ENCODE measurements around the gene MC1R.
"Not testable (repeated sequence)": the region's sequence is repeated elsewhere in the genome, so short reads cannot be mapped to it uniquely, and the experiment has no call there.

Gene MC1R

DNA sequence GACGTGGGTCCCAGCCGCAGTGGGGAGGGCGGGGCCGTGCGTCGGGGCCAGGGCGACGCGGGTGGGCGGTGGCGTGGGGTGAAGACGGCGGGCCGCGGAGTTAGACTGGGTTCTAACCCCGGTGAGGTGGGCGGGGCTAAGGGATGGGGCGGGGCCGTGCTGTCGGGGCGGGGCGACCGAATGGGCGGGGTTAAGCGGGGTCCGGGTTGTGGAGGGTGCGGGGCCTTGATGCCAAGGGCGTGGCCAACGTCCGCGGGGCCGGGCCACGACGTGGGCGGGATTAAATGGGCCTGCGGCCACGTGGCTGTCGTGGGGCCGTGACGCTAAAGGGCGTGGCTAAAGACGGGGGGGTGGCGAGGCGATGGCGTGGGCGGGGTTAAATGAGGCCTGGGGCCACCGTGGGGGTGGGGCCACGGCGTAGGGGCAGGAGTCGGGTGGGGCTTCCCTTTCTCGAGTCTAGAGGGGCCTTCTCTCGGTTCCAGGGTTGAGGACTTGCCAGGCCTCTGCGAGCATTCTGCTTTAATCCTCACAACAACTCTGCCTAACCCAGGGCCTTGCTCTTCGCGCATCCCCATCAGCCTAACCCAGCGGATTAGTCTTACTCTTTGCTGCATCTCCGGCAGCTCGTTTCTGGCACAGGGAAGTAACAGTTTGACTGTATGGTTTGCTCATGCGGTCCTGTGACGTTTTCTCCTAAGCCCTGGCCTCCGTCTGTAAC, 44.5 kb upstream of the MC1R start:
- TF ChIP-seq, protein P1, sequence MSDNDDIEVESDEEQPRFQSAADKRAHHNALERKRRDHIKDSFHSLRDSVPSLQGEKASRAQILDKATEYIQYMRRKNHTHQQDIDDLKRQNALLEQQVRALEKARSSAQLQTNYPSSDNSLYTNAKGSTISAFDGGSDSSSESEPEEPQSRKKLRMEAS (IDR thresholded peaks at IDR 0.05; ENCODE audit: low read depth, low read length) = peak; percentile 97
- TF ChIP-seq MYC (IDR thresholded peaks at IDR 0.05; ENCODE audit: low read depth, low read length) = peak; percentile 95
- no peak for TF ChIP-seq POLR2A (IDR thresholded peaks at IDR 0.05; ENCODE audit: extremely low read depth, insufficient read length)
- peak overlapping the region; percentile 91 for H3K4me3 ChIP-seq (ENCODE audit: low read depth, low read length)
- peak; percentile 96 for DNase-seq (ENCODE audit: low read depth)

DNA sequence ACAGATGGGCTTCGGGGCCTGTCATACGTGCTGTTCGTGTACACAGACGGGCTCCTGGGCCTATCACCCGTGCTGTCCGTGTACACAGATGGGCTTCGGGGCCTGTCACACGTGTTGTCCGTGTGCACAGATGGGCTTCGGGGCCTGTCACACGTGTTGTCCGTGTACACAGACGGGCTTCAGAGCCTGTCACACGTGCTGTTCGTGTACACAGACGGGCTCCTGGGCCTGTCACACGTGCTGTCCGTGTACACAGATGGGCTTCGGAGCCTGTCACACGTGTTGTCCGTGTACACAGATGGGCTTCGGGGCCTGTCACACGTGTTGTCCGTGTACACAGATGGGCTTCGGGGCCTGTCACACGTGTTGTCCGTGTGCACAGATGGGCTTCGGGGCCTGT, 39.5 kb upstream of the MC1R start:
- H3K4me3 ChIP-seq (ENCODE audit: low read depth, low read length); DNase-seq (ENCODE audit: low read depth): not testable (repeated sequence)

DNA sequence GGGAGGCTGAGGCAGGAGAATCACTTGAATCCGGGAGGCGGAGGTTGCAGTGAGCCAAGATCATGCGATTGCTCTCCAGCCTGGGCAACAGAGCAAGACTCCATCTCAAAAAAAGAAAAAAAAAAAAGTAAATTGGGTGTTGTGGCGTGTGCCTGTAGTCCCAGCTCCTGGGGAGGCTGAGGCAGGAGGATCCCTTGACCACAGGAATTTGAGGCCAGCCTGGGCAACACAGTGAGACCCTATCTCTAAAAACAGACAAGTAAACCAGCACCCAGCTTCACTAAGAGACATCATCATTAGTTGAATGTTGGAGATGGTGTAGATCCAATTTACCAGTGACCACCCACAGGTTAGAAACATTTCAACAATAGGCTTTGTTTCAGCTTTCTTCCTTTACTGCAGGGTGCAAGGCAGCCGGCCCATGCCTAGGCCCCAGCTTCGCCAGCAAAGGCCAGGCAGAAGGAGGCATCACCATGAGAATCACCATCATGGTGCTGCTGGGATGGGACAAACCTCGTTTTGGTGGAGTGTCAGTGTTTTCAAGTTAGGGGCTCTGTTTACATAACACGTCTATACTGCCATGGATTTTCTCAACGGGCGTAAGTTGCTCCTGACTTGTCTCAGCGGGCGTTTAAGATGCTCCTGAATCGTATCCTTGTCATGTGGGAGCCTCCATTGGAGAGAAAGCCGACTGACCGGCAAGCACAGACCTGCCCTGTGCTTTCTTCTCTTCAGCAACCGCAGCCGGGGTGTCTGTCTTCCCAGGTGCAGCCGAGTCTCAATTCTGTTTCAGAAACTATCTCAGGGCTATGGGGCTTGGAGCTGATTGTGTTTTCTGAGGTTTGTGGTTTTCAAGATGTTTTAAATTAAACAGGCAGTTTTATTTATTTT, 37.9 kb upstream of the MC1R start:
- no peak for DNase-seq (ENCODE audit: low read depth)
- TF ChIP-seq POLR2A (IDR thresholded peaks at IDR 0.05; ENCODE audit: extremely low read depth, insufficient read length) (no peak), MYC (IDR thresholded peaks at IDR 0.05; ENCODE audit: low read depth, low read length) (no peak)
- TF ChIP-seq, protein P2, sequence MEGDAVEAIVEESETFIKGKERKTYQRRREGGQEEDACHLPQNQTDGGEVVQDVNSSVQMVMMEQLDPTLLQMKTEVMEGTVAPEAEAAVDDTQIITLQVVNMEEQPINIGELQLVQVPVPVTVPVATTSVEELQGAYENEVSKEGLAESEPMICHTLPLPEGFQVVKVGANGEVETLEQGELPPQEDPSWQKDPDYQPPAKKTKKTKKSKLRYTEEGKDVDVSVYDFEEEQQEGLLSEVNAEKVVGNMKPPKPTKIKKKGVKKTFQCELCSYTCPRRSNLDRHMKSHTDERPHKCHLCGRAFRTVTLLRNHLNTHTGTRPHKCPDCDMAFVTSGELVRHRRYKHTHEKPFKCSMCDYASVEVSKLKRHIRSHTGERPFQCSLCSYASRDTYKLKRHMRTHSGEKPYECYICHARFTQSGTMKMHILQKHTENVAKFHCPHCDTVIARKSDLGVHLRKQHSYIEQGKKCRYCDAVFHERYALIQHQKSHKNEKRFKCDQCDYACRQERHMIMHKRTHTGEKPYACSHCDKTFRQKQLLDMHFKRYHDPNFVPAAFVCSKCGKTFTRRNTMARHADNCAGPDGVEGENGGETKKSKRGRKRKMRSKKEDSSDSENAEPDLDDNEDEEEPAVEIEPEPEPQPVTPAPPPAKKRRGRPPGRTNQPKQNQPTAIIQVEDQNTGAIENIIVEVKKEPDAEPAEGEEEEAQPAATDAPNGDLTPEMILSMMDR (IDR thresholded peaks at IDR 0.05; ENCODE audit: low read depth, low read length) = no peak
- TF ChIP-seq, protein P1 (IDR thresholded peaks at IDR 0.05; ENCODE audit: low read depth, low read length) = no peak
- H3K4me3 ChIP-seq (ENCODE audit: low read depth, low read length) = no peak overlapping the region

DNA sequence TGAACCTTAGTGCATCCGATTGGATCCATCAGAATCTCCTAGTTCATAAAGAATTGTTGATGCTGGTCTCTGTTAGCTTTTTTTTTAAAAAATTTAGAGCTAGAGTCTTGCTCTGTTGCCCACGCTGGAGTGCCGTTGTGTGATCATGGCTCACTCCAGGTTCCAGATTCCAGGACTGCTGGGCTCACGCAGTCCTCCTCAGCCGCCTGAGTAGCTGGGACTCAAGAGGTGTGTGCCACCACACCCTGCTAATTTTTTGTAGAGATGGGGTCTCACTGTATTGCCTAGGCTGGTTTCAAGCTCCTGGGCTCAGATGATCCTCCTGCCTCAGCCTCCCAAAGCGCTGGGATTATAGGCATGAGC, 37.3 kb upstream of the MC1R start:
- no peak for DNase-seq (ENCODE audit: low read depth)
- no peak overlapping the region for H3K4me3 ChIP-seq (ENCODE audit: low read depth, low read length)
- TF ChIP-seq MYC (IDR thresholded peaks at IDR 0.05; ENCODE audit: low read depth, low read length) (no peak), POLR2A (IDR thresholded peaks at IDR 0.05; ENCODE audit: extremely low read depth, insufficient read length) (no peak)
- TF ChIP-seq, protein P1 (IDR thresholded peaks at IDR 0.05; ENCODE audit: low read depth, low read length) = no peak
- TF ChIP-seq, protein P2 (IDR thresholded peaks at IDR 0.05; ENCODE audit: low read depth, low read length) = no peak

DNA sequence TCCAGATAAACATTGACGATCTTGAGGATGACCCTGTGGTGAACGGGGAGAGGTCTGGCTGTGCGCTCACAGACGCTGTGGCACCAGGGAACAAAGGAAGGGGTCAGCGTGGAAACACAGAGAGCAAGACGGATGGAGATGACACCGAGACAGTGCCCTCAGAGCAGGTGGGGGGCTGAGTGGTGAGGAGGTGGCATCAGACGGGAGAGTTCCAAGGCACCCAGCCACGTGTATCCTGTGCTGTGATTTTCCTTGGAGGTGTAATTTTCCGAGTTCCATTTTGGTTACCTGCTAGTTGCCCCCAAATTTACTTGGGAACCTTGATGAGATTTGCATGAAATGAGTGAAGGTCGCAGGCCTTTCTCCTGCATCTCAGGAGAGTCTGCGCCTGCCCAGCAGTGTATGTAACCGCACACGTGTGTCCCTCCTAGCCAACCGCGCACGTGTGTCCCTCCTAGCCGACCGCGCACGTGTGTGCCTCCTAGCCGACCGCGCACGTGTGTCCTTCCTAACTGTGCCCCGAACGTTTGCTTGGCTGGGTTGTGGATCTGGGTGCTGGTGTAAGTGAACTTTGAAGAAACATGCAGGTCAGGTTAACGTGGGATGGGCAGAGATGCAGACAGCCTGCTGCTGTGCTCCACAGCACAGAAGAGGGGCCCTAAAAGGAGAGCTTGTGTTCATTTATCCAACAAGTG, 35.2 kb upstream of the MC1R start:
- TF ChIP-seq MYC (IDR thresholded peaks at IDR 0.05; ENCODE audit: low read depth, low read length) (no peak), POLR2A (IDR thresholded peaks at IDR 0.05; ENCODE audit: extremely low read depth, insufficient read length) (no peak)
- TF ChIP-seq, protein P1 (IDR thresholded peaks at IDR 0.05; ENCODE audit: low read depth, low read length) = no peak
- TF ChIP-seq, protein P2 (IDR thresholded peaks at IDR 0.05; ENCODE audit: low read depth, low read length) = no peak
- DNase-seq (ENCODE audit: low read depth) = no peak

DNA sequence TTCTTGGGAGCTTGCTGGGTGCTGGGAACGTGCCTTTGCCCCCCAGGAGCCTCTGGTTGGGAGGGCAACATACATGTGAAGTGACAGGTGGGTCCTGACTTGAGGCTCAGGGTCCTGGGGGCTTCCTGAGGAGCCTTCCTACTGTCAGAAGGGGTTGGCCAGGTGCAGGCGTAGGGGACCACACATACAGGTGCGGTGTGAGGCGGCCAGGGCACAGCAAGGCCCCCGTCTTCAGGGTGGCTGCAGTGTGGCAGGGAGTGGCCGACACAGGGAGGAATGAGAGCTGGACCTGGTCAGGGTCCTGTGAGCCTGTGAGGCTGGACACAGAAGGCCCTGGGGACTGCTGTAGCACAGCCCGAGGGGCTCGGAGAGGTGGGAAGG, 34.6 kb upstream of the MC1R start:
- DNase-seq (ENCODE audit: low read depth) = no peak
- TF ChIP-seq MYC (IDR thresholded peaks at IDR 0.05; ENCODE audit: low read depth, low read length) = no peak
- H3K4me3 ChIP-seq (ENCODE audit: low read depth, low read length) = no peak overlapping the region

More for the DNA sequence above, 35.2 kb upstream of the MC1R start:
- no peak overlapping the region for H3K4me3 ChIP-seq (ENCODE audit: low read depth, low read length)

DNA sequence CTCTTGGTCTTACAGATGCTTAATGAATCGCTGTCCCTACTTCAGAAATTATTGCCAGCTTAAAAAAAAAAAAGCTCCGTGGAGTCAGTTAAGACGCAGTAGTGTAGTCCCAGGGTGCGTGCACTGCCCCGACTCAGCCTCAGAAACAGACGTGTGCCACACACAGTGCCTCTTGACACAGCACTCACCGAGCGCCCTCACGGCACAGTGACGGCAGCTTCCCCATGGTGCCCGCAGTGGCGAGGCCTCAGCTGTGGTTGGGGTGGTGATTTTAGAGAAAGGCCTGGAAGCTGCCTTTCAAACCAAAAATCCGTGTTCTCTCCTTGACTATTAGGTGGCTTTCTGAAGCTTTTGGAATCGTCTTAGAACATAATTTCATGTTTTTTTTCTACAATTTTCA, 31.4 kb upstream of the MC1R start:
- no peak overlapping the region for H3K4me3 ChIP-seq (ENCODE audit: low read depth, low read length)
- no peak for TF ChIP-seq POLR2A (IDR thresholded peaks at IDR 0.05; ENCODE audit: extremely low read depth, insufficient read length)
- TF ChIP-seq, protein P1 (IDR thresholded peaks at IDR 0.05; ENCODE audit: low read depth, low read length) = no peak
- TF ChIP-seq MYC (IDR thresholded peaks at IDR 0.05; ENCODE audit: low read depth, low read length) = no peak
- TF ChIP-seq, protein P2 (IDR thresholded peaks at IDR 0.05; ENCODE audit: low read depth, low read length) = no peak
- DNase-seq (ENCODE audit: low read depth) = no peak
